NCI-H1417 (cell line): ENCODE results near the gene TTC9B.

Experiments used
- DNase-seq, 3 experiments: peaks; one replicate each; lab custom pipeline; 2025; lab: John Stamatoyannopoulos, UW

The TTC9B gene

DNA sequence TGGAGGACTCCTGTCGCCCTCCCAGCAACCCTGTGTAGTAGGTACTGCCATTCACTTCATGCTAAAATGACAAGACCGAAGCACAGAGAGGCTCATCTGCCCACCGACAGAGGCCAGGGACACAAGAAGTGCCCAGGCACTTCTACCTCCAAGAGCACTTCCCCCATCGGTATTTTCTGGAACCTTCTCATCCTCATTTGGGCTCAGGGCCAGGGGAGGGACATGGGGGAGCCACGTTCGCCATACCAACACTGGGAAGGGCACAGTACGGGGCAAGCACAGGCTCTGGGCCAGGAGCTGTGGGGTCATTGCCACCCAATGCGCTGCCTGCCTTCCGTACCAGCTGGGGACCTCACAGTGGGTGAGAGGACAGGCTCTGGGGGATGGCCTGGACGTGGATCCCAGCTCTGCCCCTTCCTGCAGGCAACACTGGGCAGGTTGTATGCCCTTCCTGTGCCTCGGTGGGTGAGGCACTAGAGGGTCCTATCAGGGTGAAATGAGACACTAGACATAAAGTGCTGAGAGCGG lies 29.6 kb upstream of the TTC9B start:
- no peak for DNase-seq

- peak in 1 of 3 experiments; percentile 76 for DNase-seq
Measured at GRCh38 chr19:40247178-40247577, 29.0 kb upstream of the TTC9B start.

- DNase-seq, result peak in 1 of 3 experiments; percentile 23
Measured at GRCh38 chr19:40246292-40247073, 28.3 kb upstream of the TTC9B start.

GRCh38 chr19:40245506-40246128 lies 27.4 kb upstream of the TTC9B start:
- DNase-seq, result no peak

GRCh38 chr19:40244579-40245317 lies 26.6 kb upstream of the TTC9B start:
- no peak for DNase-seq

GRCh38 chr19:40243181-40243580 lies 25.0 kb upstream of the TTC9B start:
- no peak for DNase-seq

DNA sequence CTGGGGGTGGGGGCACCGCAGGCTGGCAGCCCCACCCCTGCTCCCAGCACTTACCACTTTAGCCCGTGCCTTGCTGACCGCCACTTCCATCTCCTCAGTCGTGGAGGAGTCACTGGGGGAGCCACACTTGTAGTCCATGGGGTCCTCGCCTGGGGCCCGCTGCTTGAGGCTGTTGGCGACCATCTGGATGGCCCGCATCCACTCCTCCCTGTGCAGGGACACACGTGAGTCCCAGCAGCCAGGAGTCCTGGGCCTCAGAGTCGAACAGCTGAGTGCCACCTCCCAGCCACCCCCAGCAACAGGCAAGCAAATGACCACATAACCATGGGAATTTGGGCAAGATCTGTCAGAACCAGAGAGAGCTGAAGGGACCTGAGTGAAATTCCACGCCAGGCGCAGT lies 24.3 kb upstream of the TTC9B start:
- DNase-seq, result no peak

DNA sequence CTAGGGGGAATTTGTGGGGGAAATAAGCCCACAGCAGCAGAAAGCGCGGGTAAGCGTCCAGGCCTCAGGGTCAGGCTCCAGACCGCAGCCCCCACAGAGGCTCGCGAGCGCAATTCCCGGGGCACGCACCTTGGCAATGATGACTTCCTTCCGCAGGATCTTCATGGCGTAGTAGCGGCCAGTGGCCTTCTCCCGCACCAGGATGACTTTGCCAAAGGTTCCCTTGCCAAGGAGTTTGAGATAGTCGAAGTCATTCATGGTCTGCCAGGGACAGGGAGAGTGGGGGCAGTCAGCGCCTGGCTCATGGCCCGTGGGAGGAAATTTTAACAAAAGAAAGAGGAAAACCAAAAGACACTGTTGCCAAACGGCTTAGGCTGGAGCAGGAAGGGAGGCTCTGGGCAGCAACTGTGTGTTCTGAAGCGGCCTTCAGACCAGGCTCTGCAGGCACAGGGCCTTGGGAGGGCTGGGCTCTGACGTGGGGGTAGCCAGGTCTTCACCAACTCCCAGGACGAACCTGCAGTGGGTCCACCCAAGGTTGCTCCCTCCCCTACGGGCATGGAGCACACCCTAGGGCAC lies 23.7 kb upstream of the TTC9B start:
- DNase-seq, result no peak

- no peak for DNase-seq
Measured at GRCh38 chr19:40241125-40241808, 23.1 kb upstream of the TTC9B start.

GRCh38 chr19:40240332-40240731 lies 22.1 kb upstream of the TTC9B start:
- DNase-seq, result no peak

GRCh38 chr19:40239415-40240226 lies 21.4 kb upstream of the TTC9B start:
- no peak for DNase-seq

- DNase-seq, result no peak
Measured at GRCh38 chr19:40238775-40239174, 20.6 kb upstream of the TTC9B start.

DNA sequence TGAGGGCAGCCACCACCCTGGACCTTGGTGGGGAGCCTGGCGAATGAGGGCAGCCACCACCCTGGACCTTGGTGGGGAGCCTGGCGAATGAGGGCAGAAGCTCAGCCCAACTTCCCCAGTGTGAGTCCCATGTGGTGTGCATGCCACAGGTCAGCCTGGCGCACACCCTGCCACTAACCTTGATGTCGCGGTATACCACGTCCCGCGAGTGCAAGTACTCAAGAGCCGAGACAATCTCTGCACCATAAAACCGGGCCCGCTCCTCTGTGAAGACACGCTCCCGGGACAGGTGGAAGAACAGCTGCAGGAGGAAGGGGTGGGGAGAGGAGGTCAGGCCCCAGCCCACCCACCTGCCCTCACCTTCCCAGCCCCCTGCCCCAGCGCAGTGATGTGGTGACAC lies 19.6 kb upstream of the TTC9B start:
- DNase-seq, result no peak

- no peak for DNase-seq
Measured at GRCh38 chr19:40236366-40236765, 18.2 kb upstream of the TTC9B start.

GRCh38 chr19:40236026-40236355 lies 17.8 kb upstream of the TTC9B start:
- DNase-seq, result no peak

DNA sequence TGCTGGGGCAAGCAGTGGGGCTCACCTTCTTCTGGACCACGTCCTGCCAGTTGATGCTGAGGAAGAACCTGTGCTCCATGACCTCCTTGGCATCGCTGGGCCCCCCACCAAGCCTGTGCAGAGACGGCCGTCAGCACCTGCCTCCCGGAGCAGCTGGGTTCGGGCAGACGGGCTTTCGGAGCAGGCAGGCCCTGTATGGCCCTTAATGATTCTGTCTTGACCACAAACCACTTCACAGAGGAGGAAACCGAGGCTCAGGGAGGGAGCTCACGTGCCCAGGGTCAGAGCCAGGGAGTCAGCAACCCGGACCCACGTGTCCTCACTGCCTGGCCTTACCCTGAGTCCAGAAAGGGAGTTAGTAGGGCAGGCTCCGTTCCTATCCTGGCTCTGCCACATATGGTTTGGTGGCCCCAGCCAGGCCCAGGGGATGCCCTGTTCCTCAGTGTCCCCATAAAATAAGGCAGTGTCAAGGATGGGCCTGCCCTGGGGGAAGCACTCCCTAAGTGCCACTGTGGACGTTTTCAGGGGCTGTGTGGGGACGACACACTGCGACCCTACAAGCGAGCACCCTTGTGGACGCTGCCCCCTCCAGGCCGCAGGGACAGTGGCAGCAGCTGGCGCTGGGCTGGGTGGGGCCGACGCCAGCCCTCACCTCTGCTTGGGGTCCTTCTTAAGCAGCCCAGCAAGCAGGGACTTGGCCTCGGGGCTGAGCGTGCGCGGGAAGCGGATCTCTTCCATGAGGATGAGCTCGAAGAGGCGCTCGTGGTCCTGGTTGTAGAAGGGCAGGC lies 17.2 kb upstream of the TTC9B start:
- no peak for DNase-seq

- DNase-seq, result no peak
Measured at GRCh38 chr19:40234429-40235237, 16.4 kb upstream of the TTC9B start.

DNA sequence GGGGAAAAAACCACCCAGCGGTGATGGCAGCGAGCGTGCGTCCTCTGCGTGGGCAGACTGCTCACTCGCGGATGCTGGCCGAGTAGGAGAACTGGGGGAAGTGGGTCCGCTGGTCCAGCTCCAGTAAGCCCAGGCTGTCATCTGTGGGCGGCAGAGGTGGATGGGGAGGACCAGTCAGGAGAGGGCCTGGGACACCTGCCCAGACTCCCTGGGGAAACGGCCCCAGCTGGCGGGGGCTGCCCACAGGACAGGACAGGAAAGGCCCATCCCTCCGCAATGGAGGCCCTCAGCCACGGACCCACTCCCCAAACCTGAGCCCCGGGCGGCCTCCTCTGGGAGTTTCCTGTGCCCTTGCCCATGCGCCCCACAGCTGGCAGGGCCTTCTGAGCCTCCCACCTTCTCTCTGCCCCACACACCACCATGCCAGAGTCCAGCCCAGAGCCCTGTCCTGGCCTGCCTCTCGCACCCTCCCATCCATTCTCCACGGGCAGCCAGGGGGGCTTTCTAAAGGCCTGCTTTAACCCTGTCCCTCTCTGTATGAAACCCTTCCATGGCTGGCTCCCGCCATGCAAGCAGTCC lies 15.7 kb upstream of the TTC9B start:
- DNase-seq, result no peak
